ENCODE results near the gene PLA2G4D.

The PLA2G4D gene

DNA sequence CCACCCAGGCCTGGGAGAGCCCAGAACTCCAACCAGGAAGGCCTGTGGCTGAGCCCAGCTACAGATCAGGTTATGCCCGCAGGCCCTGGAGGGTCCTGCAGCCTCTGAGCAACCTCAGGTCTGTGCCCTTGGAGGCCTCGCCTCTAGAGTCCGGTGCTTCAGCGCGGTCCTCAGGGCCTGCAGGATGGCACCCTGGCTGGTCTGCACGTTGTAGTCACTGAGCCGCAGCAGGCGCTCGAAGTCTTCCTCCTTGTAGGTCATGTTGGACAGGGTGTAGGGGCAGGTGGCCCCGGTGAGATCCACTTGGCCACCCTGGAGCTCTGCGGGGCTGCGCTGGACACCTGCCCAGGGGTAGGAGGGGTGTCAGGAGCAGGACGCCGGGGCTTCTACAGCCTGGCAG is 25.8 kb downstream of the PLA2G4D start:
- Histone ChIP-seq H3K9ac (ENCODE audit: low read length) (no peak overlapping the region), H3K79me1 (replicated peaks; ENCODE audit: low read length, poor library complexity, severe bottlenecking) (no peaks in the 10 kb centered on the region), H3K9me3 (ENCODE audit: control insufficient read depth, low read length) (peaks cover 9% of the 10 kb centered on the region), H3K27me3 (ENCODE audit: control insufficient read depth in 1 of 2, insufficient read depth in 1 of 2, low read length in 2 of 2) (peaks cover 30 to 58% of the 10 kb centered on the region in 2 experiments), H2BK15ac (ENCODE audit: low read depth, poor library complexity, severe bottlenecking) (no peak overlapping the region), H3K4me1 (ENCODE audit: control insufficient read depth, insufficient read depth, low read depth, low read length) (no peaks in the 10 kb centered on the region), H4K91ac (ENCODE audit: low read length) (no peak overlapping the region), H3K23ac (ENCODE audit: low read length in 2 of 2) (no peak overlapping the region), H3K4me3 (ENCODE audit: insufficient read depth in 1 of 2, low read depth in 1 of 2, low read length in 2 of 2) (no peak overlapping the region), H4K8ac (ENCODE audit: low read length) (no peak overlapping the region), H2BK12ac (ENCODE audit: low read length in 2 of 2) (no peak overlapping the region), H2AK5ac (ENCODE audit: low read length, severe bottlenecking) (no peak overlapping the region), H3K36me3 (ENCODE audit: control insufficient read depth in 1 of 2, insufficient read depth in 2 of 2, low read depth in 1 of 2, low read length in 2 of 2) (no peaks in the 10 kb centered on the region), H3K18ac (ENCODE audit: low read depth in 1 of 2, low read length in 2 of 2) (no peak overlapping the region), H2BK120ac (ENCODE audit: low read depth, low read length) (no peak overlapping the region), H2BK5ac (ENCODE audit: low read depth, low read length, poor library complexity, severe bottlenecking) (no peak overlapping the region), H3K27ac (ENCODE audit: low read length, poor library complexity, severe bottlenecking) (no peak overlapping the region), H3K4me2 (ENCODE audit: low read length, poor library complexity, severe bottlenecking) (no peak overlapping the region), H3K4ac (ENCODE audit: low read depth in 1 of 2, low read length in 2 of 2) (no peak overlapping the region), H3K14ac (ENCODE audit: low read length in 2 of 2) (no peak overlapping the region), H2AFZ (ENCODE audit: low read depth, low read length) (no peak overlapping the region)
- 93% methylated on average over 14 of the region's 14 CpGs for WGBS
- no peak for DNase-seq

DNA sequence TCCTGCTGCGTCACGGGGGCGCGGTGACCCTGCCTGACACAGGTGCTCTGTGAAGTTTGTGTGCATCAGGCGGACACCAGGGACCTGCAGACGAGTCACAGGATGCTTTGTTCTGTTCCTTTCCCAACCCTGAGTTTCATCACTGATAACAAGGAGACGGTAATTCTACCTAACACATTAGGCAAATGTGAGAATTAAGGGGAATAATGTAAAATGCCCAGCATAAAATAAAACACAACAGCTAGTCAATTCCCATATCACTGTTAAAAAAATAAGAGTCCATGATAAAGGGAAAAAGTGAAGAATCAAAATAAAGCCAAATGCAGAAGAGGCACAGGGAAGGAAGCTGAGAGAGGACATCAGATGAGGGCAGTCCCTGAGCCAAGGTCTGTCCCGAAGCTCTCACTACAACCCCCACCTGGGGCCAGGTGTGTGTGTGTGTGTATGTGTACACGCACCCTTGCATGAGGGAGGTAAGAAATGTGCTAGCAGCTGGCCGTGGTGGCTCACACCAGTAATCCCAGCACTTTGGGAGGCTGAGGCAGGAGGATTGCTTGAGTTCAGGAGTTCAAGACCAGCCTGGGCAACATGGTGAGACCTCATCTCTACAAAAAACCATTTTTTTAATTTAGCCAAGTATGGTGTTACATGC is 27.5 kb downstream of the PLA2G4D start:
- Histone ChIP-seq H3K9ac (ENCODE audit: low read length) (no peak overlapping the region), H4K91ac (ENCODE audit: low read length) (no peak overlapping the region), H3K14ac (ENCODE audit: low read length in 2 of 2) (no peak overlapping the region), H3K4ac (ENCODE audit: low read depth in 1 of 2, low read length in 2 of 2) (no peak overlapping the region), H3K18ac (ENCODE audit: low read depth in 1 of 2, low read length in 2 of 2) (no peak overlapping the region), H3K27me3 (ENCODE audit: control insufficient read depth in 1 of 2, insufficient read depth in 1 of 2, low read length in 2 of 2) (peaks cover 28 to 61% of the 10 kb centered on the region in 2 experiments), H2BK12ac (ENCODE audit: low read length in 2 of 2) (no peak overlapping the region), H2BK15ac (ENCODE audit: low read depth, poor library complexity, severe bottlenecking) (no peak overlapping the region), H3K4me1 (ENCODE audit: control insufficient read depth, insufficient read depth, low read depth, low read length) (no peaks in the 10 kb centered on the region), H3K9me3 (ENCODE audit: control insufficient read depth, low read length) (peaks cover 9% of the 10 kb centered on the region), H2BK5ac (ENCODE audit: low read depth, low read length, poor library complexity, severe bottlenecking) (no peak overlapping the region), H2BK120ac (ENCODE audit: low read depth, low read length) (no peak overlapping the region), H3K36me3 (ENCODE audit: control insufficient read depth in 1 of 2, insufficient read depth in 2 of 2, low read depth in 1 of 2, low read length in 2 of 2) (no peaks in the 10 kb centered on the region), H2AFZ (ENCODE audit: low read depth, low read length) (no peak overlapping the region), H4K8ac (ENCODE audit: low read length) (no peak overlapping the region), H3K27ac (ENCODE audit: low read length, poor library complexity, severe bottlenecking) (no peak overlapping the region), H3K79me1 (replicated peaks; ENCODE audit: low read length, poor library complexity, severe bottlenecking) (no peaks in the 10 kb centered on the region), H3K4me2 (ENCODE audit: low read length, poor library complexity, severe bottlenecking) (no peak overlapping the region), H2AK5ac (ENCODE audit: low read length, severe bottlenecking) (no peak overlapping the region), H3K4me3 (ENCODE audit: insufficient read depth in 1 of 2, low read depth in 1 of 2, low read length in 2 of 2) (no peak overlapping the region), H3K23ac (ENCODE audit: low read length in 2 of 2) (no peak overlapping the region)
- DNase-seq = no peak
- 25% methylated on average over 6 of the region's 10 CpGs for WGBS

DNA sequence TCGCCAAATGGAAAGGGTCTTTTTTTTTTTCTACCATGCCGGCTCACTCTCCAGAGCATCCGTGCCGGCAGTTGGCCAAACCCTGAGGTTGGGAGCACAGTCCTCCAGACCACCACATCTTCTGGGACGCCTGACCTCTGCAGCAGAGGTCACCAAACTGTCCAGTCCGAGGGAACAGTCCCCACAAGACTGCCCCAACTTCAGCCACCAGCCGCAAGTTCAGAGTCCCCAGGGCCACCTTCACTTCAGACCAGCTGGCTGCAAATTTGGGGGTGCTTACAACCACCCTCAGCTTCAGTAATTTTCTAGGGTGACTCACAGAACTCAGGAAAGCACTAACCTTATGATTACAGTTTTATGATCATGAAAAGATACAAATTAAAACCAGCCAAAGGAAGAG is 28.9 kb downstream of the PLA2G4D start:
- Histone ChIP-seq H4K91ac (ENCODE audit: low read length) (no peak overlapping the region), H2BK12ac (ENCODE audit: low read length in 2 of 2) (no peak overlapping the region), H3K9me3 (ENCODE audit: control insufficient read depth, low read length) (peaks cover 9% of the 10 kb centered on the region), H3K4me2 (ENCODE audit: low read length, poor library complexity, severe bottlenecking) (no peak overlapping the region), H2BK15ac (ENCODE audit: low read depth, poor library complexity, severe bottlenecking) (no peak overlapping the region), H3K4ac (ENCODE audit: low read depth in 1 of 2, low read length in 2 of 2) (no peak overlapping the region), H2BK120ac (ENCODE audit: low read depth, low read length) (no peak overlapping the region), H3K27ac (ENCODE audit: low read length, poor library complexity, severe bottlenecking) (no peak overlapping the region), H4K8ac (ENCODE audit: low read length) (no peak overlapping the region), H3K9ac (ENCODE audit: low read length) (no peak overlapping the region), H3K27me3 (ENCODE audit: control insufficient read depth in 1 of 2, insufficient read depth in 1 of 2, low read length in 2 of 2) (peaks cover 32 to 65% of the 10 kb centered on the region in 2 experiments), H3K14ac (ENCODE audit: low read length in 2 of 2) (no peak overlapping the region), H3K4me1 (ENCODE audit: control insufficient read depth, insufficient read depth, low read depth, low read length) (no peaks in the 10 kb centered on the region), H2BK5ac (ENCODE audit: low read depth, low read length, poor library complexity, severe bottlenecking) (no peak overlapping the region), H3K23ac (ENCODE audit: low read length in 2 of 2) (no peak overlapping the region), H3K4me3 (ENCODE audit: insufficient read depth in 1 of 2, low read depth in 1 of 2, low read length in 2 of 2) (no peak overlapping the region), H3K79me1 (replicated peaks; ENCODE audit: low read length, poor library complexity, severe bottlenecking) (no peaks in the 10 kb centered on the region), H2AK5ac (ENCODE audit: low read length, severe bottlenecking) (no peak overlapping the region), H2AFZ (ENCODE audit: low read depth, low read length) (no peak overlapping the region), H3K36me3 (ENCODE audit: control insufficient read depth in 1 of 2, insufficient read depth in 2 of 2, low read depth in 1 of 2, low read length in 2 of 2) (no peaks in the 10 kb centered on the region), H3K18ac (ENCODE audit: low read depth in 1 of 2, low read length in 2 of 2) (no peak overlapping the region)
- WGBS = 78% methylated on average over 7 of the region's 7 CpGs
- DNase-seq = no peak

DNA sequence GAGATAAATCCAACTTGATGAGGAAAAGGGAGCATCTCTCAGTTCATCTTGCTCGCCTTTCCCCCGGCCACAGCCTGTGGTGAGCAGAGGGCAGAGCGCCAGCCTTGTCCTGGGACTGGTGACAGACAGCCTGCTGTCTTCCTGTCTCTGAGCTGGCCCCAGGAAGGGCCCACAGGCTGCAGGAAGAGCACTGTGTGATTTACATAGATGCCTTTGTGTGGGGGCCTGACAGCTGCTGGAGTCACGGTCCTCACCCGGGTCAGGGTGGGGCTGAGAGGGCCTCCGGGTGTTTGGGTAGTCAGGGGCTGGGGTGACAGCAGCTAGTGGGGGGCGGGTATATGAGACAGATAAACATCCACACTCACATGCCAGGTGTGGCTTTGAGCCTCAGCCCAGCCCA is 29.3 kb downstream of the PLA2G4D start:
- Histone ChIP-seq H3K27ac (ENCODE audit: low read length, poor library complexity, severe bottlenecking) (no peak overlapping the region), H2BK12ac (ENCODE audit: low read length in 2 of 2) (no peak overlapping the region), H2AFZ (ENCODE audit: low read depth, low read length) (no peak overlapping the region), H3K4me2 (ENCODE audit: low read length, poor library complexity, severe bottlenecking) (no peak overlapping the region), H2BK120ac (ENCODE audit: low read depth, low read length) (no peak overlapping the region), H3K14ac (ENCODE audit: low read length in 2 of 2) (no peak overlapping the region), H3K18ac (ENCODE audit: low read depth in 1 of 2, low read length in 2 of 2) (no peak overlapping the region), H2BK15ac (ENCODE audit: low read depth, poor library complexity, severe bottlenecking) (no peak overlapping the region), H2AK5ac (ENCODE audit: low read length, severe bottlenecking) (no peak overlapping the region), H3K79me1 (replicated peaks; ENCODE audit: low read length, poor library complexity, severe bottlenecking) (no peaks in the 10 kb centered on the region), H3K4me3 (ENCODE audit: insufficient read depth in 1 of 2, low read depth in 1 of 2, low read length in 2 of 2) (no peak overlapping the region), H3K9ac (ENCODE audit: low read length) (no peak overlapping the region), H3K9me3 (ENCODE audit: control insufficient read depth, low read length) (peaks cover 9% of the 10 kb centered on the region), H3K27me3 (ENCODE audit: control insufficient read depth in 1 of 2, insufficient read depth in 1 of 2, low read length in 2 of 2) (peaks cover 34 to 69% of the 10 kb centered on the region in 2 experiments), H3K4me1 (ENCODE audit: control insufficient read depth, insufficient read depth, low read depth, low read length) (no peaks in the 10 kb centered on the region), H4K91ac (ENCODE audit: low read length) (no peak overlapping the region), H4K8ac (ENCODE audit: low read length) (no peak overlapping the region), H3K36me3 (ENCODE audit: control insufficient read depth in 1 of 2, insufficient read depth in 2 of 2, low read depth in 1 of 2, low read length in 2 of 2) (no peaks in the 10 kb centered on the region), H2BK5ac (ENCODE audit: low read depth, low read length, poor library complexity, severe bottlenecking) (no peak overlapping the region), H3K23ac (ENCODE audit: low read length in 2 of 2) (peak overlapping the region in 1 of 2 experiments; percentile 23), H3K4ac (ENCODE audit: low read depth in 1 of 2, low read length in 2 of 2) (no peak overlapping the region)
- 42% methylated on average over 7 of the region's 7 CpGs for WGBS
- no peak for DNase-seq
